Activated T-helper 17 cell treated with anti-CD3 and anti-CD28 coated beads, Interleukin-2, amount 50 U/mL, for 72 hours (primary cell): Measurements from ENCODE around the gene PDGFRB. TPM values are rescaled to one million over a fixed set of nuclear protein-coding genes. Genes with fewer than 3 reads are reported as not detected.

Experiments used
- ATAC-seq: fragments of 150-1000 bp; cut with Tn5 transposase; replicated peaks from 2 replicates; pipeline ENCODE4 v1.10.0; 2021; ENCODE audit warnings: mild to moderate bottlenecking, moderate library complexity
- H3K27ac Mint-ChIP-seq: one replicate; pipeline ENCODE4 v1.8.0; 2022; ENCODE audit warnings: mixed read lengths
- H3K27me3 Mint-ChIP-seq: one replicate; pipeline ENCODE4 v1.8.0; 2022; ENCODE audit warnings: mixed read lengths
- H3K36me3 Mint-ChIP-seq: one replicate; pipeline ENCODE4 v1.8.0; 2022; ENCODE audit warnings: low read depth, mild to moderate bottlenecking, mixed read lengths
- H3K4me1 Mint-ChIP-seq: one replicate; pipeline ENCODE4 v1.8.0; 2022; ENCODE audit warnings: mixed read lengths
- H3K4me3 Mint-ChIP-seq: one replicate; pipeline ENCODE4 v1.8.0; 2022; ENCODE audit warnings: mild to moderate bottlenecking, mixed read lengths
- H3K9me3 Mint-ChIP-seq: one replicate; pipeline ENCODE4 v1.8.0; 2022; ENCODE audit warnings: mixed read lengths
- total RNA-seq, 2 donors: library from RNA; stranded (reverse); gene quantifications; one replicate each; pipeline ENCODE4 v1.2.3, GENCODE V29; 2022

Gene PDGFRB
- under 1 TPM; 0.26 to 0.76 TPM for total RNA-seq

DNA sequence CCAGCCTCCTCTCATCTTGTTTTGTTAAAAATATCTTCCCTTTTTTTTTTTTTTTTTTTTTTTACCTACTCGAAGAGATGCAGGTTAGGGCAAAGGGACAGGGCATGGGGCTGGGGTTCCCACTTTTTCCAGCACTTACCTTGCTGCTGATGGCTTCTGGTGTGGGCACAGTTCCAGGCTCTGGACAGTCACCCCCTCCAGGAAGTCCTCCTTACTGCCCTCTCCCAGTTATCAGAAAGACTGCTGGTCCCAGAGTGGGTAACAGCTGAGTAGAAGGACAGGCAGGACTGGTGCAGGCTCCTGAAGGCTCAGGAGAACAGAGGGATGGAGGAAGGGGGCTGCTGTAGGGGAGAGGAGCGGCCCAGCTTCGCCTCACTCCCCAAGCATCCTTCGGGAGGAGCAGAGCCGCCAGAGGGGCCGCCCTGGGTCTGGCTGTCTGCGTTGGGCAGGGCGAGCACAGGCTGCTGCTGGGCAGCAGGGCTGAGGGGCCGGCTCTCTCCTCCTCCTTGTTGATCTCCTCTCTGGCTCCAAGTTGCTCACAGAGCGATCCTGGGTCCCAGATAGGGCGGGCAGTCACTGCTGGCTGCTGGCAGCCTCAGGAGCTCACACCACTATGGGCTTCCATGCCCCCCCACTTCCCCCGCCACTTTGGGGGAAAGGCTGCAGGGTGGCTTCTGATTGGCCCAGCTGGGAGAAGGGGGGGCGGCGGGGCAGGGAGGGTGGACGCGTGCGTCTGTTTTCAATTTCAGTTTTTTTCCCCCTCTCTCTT lies at the start of gene PDGFRB:
TSS of gene PDGFRB (minus strand) at position 588 of the 769 bp plus-strand sequence. CDS start 18,798 bp downstream, outside the sequence.
- H3K4me1 Mint-ChIP-seq: peaks cover 6% of the 10 kb centered on the region
- peaks cover 22% of the 10 kb centered on the region for H3K27me3 Mint-ChIP-seq
- peak within 1 kb of the TSS; percentile 84 for H3K27ac Mint-ChIP-seq
- ATAC-seq: peak; percentile 21
- H3K4me3 Mint-ChIP-seq: peak within 1 kb of the TSS; percentile 75
- H3K9me3 Mint-ChIP-seq: no peaks in the 10 kb centered on the region
- H3K36me3 Mint-ChIP-seq: no peaks in the 10 kb centered on the region

DNA sequence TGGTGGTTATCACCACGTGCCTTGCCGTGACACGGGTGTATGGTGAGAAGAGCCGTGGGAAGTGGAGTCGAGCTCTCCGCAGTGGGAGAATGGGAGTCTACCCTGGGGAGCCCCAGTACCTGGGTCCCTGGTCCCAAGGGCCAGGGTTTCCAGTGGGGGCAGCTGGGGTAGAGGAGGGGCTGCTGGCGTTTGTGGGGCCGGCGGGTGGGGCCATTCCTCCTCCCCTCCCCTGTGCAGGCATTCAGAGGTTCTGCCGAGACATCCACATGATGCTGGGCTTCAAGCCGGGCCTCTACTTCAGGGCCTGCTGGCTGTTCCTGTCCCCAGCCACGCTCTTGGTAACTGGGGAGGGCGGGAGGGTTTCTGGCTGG lies 48.9 kb upstream of the PDGFRB start:
- no peak overlapping the region for H3K4me3 Mint-ChIP-seq
- H3K27ac Mint-ChIP-seq: no peak overlapping the region
- ATAC-seq: no peak
- H3K36me3 Mint-ChIP-seq: no peaks in the 10 kb centered on the region
- no peaks in the 10 kb centered on the region for H3K4me1 Mint-ChIP-seq
- H3K9me3 Mint-ChIP-seq: no peaks in the 10 kb centered on the region
- peaks cover 21% of the 10 kb centered on the region for H3K27me3 Mint-ChIP-seq

- peaks cover 21% of the 10 kb centered on the region for H3K27me3 Mint-ChIP-seq
- H3K4me3 Mint-ChIP-seq: no peak overlapping the region
- H3K27ac Mint-ChIP-seq: no peak overlapping the region
- H3K9me3 Mint-ChIP-seq: no peaks in the 10 kb centered on the region
- no peaks in the 10 kb centered on the region for H3K4me1 Mint-ChIP-seq
- ATAC-seq: no peak
- no peaks in the 10 kb centered on the region for H3K36me3 Mint-ChIP-seq
Observed at GRCh38 chr5:150203832-150204589, 48.4 kb upstream of the PDGFRB start.

GRCh38 chr5:150202501-150202900 lies 46.9 kb upstream of the PDGFRB start:
- Mint-ChIP-seq H3K4me1 (no peaks in the 10 kb centered on the region), H3K27me3 (peaks cover 10% of the 10 kb centered on the region), H3K4me3 (no peak overlapping the region), H3K36me3 (no peaks in the 10 kb centered on the region), H3K27ac (no peak overlapping the region), H3K9me3 (no peaks in the 10 kb centered on the region)
- no peak for ATAC-seq

GRCh38 chr5:150197476-150197875 lies 41.8 kb upstream of the PDGFRB start:
- no peaks in the 10 kb centered on the region for H3K36me3 Mint-ChIP-seq
- H3K4me3 Mint-ChIP-seq: no peak overlapping the region
- ATAC-seq: no peak
- no peaks in the 10 kb centered on the region for H3K4me1 Mint-ChIP-seq
- H3K9me3 Mint-ChIP-seq: no peaks in the 10 kb centered on the region
- H3K27me3 Mint-ChIP-seq: peaks cover 18% of the 10 kb centered on the region
- no peak overlapping the region for H3K27ac Mint-ChIP-seq

GRCh38 chr5:150196986-150197385 lies 41.3 kb upstream of the PDGFRB start:
- Mint-ChIP-seq H3K4me1 (no peaks in the 10 kb centered on the region), H3K27ac (no peak overlapping the region), H3K9me3 (no peaks in the 10 kb centered on the region), H3K4me3 (no peak overlapping the region), H3K36me3 (no peaks in the 10 kb centered on the region), H3K27me3 (peaks cover 14% of the 10 kb centered on the region)
- ATAC-seq: no peak

GRCh38 chr5:150196514-150196913 lies 40.9 kb upstream of the PDGFRB start:
- no peak overlapping the region for H3K4me3 Mint-ChIP-seq
- no peak overlapping the region for H3K27ac Mint-ChIP-seq
- H3K9me3 Mint-ChIP-seq: no peaks in the 10 kb centered on the region
- H3K4me1 Mint-ChIP-seq: no peaks in the 10 kb centered on the region
- ATAC-seq: no peak
- H3K27me3 Mint-ChIP-seq: peaks cover 18% of the 10 kb centered on the region
- H3K36me3 Mint-ChIP-seq: no peaks in the 10 kb centered on the region

DNA sequence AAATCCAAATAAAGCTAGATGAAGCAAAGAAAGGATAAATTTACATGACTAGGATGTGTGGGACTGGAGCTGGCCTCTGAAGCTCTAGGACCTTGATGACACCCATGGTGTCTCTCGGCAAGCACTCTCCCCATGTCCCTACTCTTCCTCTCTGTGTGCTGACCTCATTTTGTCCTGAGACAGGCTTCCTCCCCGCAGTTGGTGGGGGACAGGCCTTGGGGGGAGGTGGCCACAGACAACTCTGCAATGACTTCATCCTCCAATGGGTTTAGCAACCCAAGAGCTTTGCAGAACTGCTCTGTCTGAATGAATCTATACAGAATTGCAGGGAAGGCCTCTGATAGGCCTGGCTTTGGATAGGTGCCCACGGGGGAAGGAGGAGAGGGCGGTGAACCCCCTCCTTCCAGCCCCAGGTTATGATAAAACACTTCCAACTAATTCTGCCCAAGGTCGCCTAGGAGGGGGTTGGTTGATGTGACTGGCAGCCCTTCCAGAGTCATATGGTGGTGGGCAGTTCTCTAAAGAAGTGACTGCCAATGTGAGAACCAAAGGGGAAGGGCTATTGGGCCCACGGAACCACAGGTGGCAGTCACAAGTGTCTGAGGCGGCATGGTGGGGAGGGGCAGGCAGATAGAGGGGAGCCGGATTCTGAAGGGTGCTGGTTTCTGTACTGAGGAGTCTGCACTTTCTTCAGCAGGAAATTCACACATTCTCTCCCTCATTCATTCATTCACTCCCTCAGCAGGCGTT lies 40.3 kb upstream of the PDGFRB start:
- H3K4me3 Mint-ChIP-seq: no peak overlapping the region
- H3K4me1 Mint-ChIP-seq: no peaks in the 10 kb centered on the region
- ATAC-seq: no peak
- no peaks in the 10 kb centered on the region for H3K9me3 Mint-ChIP-seq
- H3K27me3 Mint-ChIP-seq: peaks cover 19% of the 10 kb centered on the region
- no peaks in the 10 kb centered on the region for H3K36me3 Mint-ChIP-seq
- H3K27ac Mint-ChIP-seq: no peak overlapping the region

- Mint-ChIP-seq H3K27ac (no peak overlapping the region), H3K4me1 (no peaks in the 10 kb centered on the region), H3K36me3 (no peaks in the 10 kb centered on the region), H3K4me3 (no peak overlapping the region), H3K27me3 (peaks cover 28% of the 10 kb centered on the region), H3K9me3 (no peaks in the 10 kb centered on the region)
- ATAC-seq: no peak
Observed at GRCh38 chr5:150192462-150192861, 36.8 kb upstream of the PDGFRB start.

DNA sequence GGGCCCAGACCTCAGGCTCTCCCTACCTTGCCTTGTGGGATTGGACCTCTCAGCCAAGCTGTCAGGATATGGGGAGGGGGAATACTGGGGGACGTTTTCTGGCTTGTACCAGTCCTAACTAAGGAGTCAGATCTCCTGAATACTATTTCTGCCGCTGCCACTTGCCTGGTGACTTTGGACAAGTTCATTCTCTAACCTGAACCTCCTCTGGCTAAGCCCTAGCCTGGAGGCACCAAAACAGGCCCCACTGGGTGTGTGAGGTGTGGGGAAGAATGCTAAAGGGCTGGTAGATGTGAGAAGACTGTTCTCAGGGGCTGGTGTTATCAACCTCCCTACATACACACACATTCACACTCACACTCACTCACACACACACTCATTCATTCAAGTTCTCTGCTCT lies 35.3 kb upstream of the PDGFRB start:
- H3K4me3 Mint-ChIP-seq: no peak overlapping the region
- ATAC-seq: no peak
- H3K27me3 Mint-ChIP-seq: peaks cover 28% of the 10 kb centered on the region
- no peaks in the 10 kb centered on the region for H3K4me1 Mint-ChIP-seq
- no peaks in the 10 kb centered on the region for H3K9me3 Mint-ChIP-seq
- no peak overlapping the region for H3K27ac Mint-ChIP-seq
- H3K36me3 Mint-ChIP-seq: no peaks in the 10 kb centered on the region

GRCh38 chr5:150190503-150190979 lies 34.9 kb upstream of the PDGFRB start:
- Mint-ChIP-seq H3K4me1 (no peaks in the 10 kb centered on the region), H3K27ac (no peak overlapping the region), H3K9me3 (no peaks in the 10 kb centered on the region), H3K4me3 (no peak overlapping the region), H3K36me3 (no peaks in the 10 kb centered on the region), H3K27me3 (peaks cover 28% of the 10 kb centered on the region)
- ATAC-seq: no peak

DNA sequence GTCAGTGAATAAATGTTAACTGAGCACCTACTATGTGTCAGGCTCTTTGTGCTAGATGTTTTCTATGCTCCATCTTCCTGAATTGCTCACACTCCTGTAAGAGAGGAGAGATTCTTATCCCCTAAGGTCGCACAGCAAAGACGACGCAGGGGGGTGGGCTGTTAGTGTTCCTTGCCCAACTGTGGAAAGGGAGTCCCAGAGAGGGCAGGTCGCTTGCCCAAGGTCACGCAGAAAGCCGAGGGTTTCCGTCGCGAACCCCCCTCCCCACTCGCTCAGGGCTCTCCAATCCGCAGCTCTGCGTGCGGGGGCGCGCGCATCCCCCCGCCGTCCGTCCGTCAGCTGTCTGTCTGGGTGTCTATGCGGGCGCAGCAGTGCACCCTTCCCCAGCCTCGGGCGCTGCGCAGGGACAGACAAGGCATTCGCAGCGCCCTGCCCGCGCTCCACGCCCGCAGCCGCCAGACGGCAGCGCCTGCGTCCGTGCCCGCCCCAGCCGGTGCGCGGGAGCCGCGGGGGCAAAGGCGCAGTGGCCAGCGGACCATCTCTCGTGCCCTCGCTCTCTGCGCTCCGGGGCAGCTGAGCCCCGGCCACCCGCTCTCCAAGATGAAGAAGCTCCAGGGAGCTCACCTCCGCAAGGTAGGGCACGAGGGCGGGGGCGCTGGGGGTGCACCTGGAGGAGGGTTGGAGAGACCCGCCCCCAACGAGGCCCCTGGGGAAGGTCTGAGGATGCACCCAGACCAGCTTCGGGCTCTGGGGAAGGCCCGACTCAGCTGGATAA lies 34.3 kb upstream of the PDGFRB start, which contains the start of gene SLC6A7:
TSS of gene SLC6A7 (plus strand) at position 335 of the 775 bp plus-strand sequence. CDS start at position 601, 266 bp downstream.
- H3K27ac Mint-ChIP-seq: no peak within 1 kb of the TSS
- no peaks in the 10 kb centered on the region for H3K36me3 Mint-ChIP-seq
- no peaks in the 10 kb centered on the region for H3K4me1 Mint-ChIP-seq
- peaks cover 23% of the 10 kb centered on the region for H3K27me3 Mint-ChIP-seq
- H3K4me3 Mint-ChIP-seq: no peak within 1 kb of the TSS
- H3K9me3 Mint-ChIP-seq: no peaks in the 10 kb centered on the region
- ATAC-seq: no peak

- peaks cover 23% of the 10 kb centered on the region for H3K27me3 Mint-ChIP-seq
- no peaks in the 10 kb centered on the region for H3K36me3 Mint-ChIP-seq
- H3K4me1 Mint-ChIP-seq: no peaks in the 10 kb centered on the region
- H3K27ac Mint-ChIP-seq: no peak overlapping the region
- ATAC-seq: no peak
- no peak overlapping the region for H3K4me3 Mint-ChIP-seq
- H3K9me3 Mint-ChIP-seq: no peaks in the 10 kb centered on the region
Observed at GRCh38 chr5:150189326-150189725, 33.7 kb upstream of the PDGFRB start.
